Body of pancreas (tissue), 4 donors: ENCODE results near the gene ATP2B2. TPM values are rescaled to one million over a fixed set of nuclear protein-coding genes. Genes with fewer than 3 reads are reported as not detected.

Source experiments
- ATAC-seq: fragments of 150-250 bp; one replicate; pipeline ENCODE4 v1.9.1; 2016
- DNase-seq, 4 donors: peaks; one replicate each; pipeline ENCODE4 v3.0.0-alpha.2; 2019
- H3K27ac ChIP-seq, 4 donors: fragments of 200-600 bp; sonication (generic); 1 replicate in 3 of 4; 2 replicates in 1 of 4; pipeline versions ENCODE4 v1.5.1 to v1.6.1; 2016 to 2019; ENCODE audit warnings: mild to moderate bottlenecking in 1 of 4, mixed read lengths in 1 of 4, moderate library complexity in 1 of 4
- H3K27me3 ChIP-seq, 2 donors: fragments of 200-600 bp; sonication (generic); one replicate each; pipeline ENCODE4 v1.6.0; 2016; ENCODE audit warnings: mild to moderate bottlenecking in 1 of 2
- H3K36me3 ChIP-seq, 2 donors: fragments of 200-600 bp; sonication (generic); replicated peaks in 1 of 2; 2 replicates each; pipeline ENCODE4 v1.5.1; 2016; ENCODE audit warnings: low read depth in 2 of 2; ENCODE audit not compliant: insufficient read depth in 1 of 2
- H3K4me1 ChIP-seq: fragments of 200-600 bp; sonication (generic); one replicate; pipeline ENCODE4 v1.6.0; 2016
- H3K4me3 ChIP-seq, 2 donors: fragments of 200-600 bp; sonication (generic); 1 replicate in 1 of 2; 2 replicates in 1 of 2; pipeline ENCODE4 v1.5.1; 2016 to 2019
- H3K9me3 ChIP-seq, 3 donors: fragments of 200-600 bp; sonication (generic); 1 replicate in 2 of 3; 2 replicates in 1 of 3; pipeline ENCODE4 v1.5.1; 2016
- POLR2A ChIP-seq, 3 donors: fragments of 450-650 bp; IDR thresholded peaks; one replicate each; pipeline ENCODE4 v1.6.1; 2016; ENCODE audit warnings: antibody characterized with exemption in 3 of 3, mild to moderate bottlenecking in 2 of 3
- WGBS, 2 donors: methylation state at CpG; one replicate each; pipeline ENCODE4 v1.1.5; 2017; 5-methylcytosine and 5-hydroxymethylcytosine counted together
- intact Hi-C: fragments of 100-400 bp; cut with DNase I; formaldehyde crosslinking; loops from one replicate; pipeline ENCODE4 v1.15.1; 2023
- total RNA-seq, 2 donors: library from RNA; depleted of rRNA; stranded (reverse); fragments of >200 nt; gene quantifications; one replicate each; pipeline ENCODE4 v1.1.0, GENCODE V29; 2016
- TF ChIP-seq, protein P1 (sequence below), 7 experiments: fragments of 450-650 bp in 4 of 7; fragments of 200-600 bp in 3 of 7; sonication (generic) in 3 of 7; IDR thresholded peaks; one replicate each; pipeline ENCODE4 v1.5.1; 2016 to 2019; ENCODE audit warnings: antibody characterized with exemption in 7 of 7

Gene ATP2B2
- total RNA-seq, 2 donors from 2014 or later, result 0.52 TPM; not detected in 1

DNA sequence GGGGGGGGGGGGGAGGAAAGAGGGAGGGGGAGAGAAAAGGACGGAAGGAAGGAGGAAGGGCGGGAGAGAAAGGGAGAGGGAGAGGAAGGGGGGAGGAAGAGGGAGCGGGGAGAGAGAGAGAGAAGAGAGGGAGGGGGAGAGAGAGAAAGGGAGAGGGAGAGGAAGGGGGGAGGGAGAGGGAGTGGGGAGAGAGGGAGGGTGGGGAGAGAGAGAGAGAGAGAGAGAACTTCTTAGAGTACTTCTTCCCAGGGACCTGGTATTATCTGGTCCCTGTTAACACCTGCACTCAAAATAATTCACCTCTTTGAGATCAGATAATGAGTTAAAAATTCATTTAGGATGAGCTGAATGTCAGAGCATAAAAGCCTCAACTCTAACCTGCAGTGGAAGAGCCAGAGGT, 185.6 kb downstream of the ATP2B2 start:
- 4% methylated on average over 3 of the region's 3 CpGs; no CpG with 5 or more reads in 1 of the 2 donors for WGBS, 2 donors
- intact Hi-C loops, result no loop called here
- peaks cover 26% of the 10 kb centered on the region for H3K4me1 ChIP-seq
- H3K4me3 ChIP-seq, result peak overlapping the region; percentile 85 to 92
- ATAC-seq (no peak), DNase-seq (no peak)
- TF ChIP-seq, protein P1, sequence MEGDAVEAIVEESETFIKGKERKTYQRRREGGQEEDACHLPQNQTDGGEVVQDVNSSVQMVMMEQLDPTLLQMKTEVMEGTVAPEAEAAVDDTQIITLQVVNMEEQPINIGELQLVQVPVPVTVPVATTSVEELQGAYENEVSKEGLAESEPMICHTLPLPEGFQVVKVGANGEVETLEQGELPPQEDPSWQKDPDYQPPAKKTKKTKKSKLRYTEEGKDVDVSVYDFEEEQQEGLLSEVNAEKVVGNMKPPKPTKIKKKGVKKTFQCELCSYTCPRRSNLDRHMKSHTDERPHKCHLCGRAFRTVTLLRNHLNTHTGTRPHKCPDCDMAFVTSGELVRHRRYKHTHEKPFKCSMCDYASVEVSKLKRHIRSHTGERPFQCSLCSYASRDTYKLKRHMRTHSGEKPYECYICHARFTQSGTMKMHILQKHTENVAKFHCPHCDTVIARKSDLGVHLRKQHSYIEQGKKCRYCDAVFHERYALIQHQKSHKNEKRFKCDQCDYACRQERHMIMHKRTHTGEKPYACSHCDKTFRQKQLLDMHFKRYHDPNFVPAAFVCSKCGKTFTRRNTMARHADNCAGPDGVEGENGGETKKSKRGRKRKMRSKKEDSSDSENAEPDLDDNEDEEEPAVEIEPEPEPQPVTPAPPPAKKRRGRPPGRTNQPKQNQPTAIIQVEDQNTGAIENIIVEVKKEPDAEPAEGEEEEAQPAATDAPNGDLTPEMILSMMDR (IDR thresholded peaks at IDR 0.05), result no peak
- no peak for TF ChIP-seq POLR2A (IDR thresholded peaks at IDR 0.05)
- H3K27ac ChIP-seq, result peak overlapping the region in 2 of 4 donors; percentile 85 to 89
- H3K27me3 ChIP-seq, result no peaks in the 10 kb centered on the region
- no peaks in the 10 kb centered on the region for H3K9me3 ChIP-seq
- peaks cover 4 to 16% of the 10 kb centered on the region in 2 donors for H3K36me3 ChIP-seq

- no peak for TF ChIP-seq POLR2A (IDR thresholded peaks at IDR 0.05)
- TF ChIP-seq, protein P1 (IDR thresholded peaks at IDR 0.05), result no peak
- WGBS, 2 donors, result 35 to 50% methylated on average over 6 of the region's 6 CpGs
- H3K9me3 ChIP-seq, result no peaks in the 10 kb centered on the region
- no peaks in the 10 kb centered on the region for H3K27me3 ChIP-seq
- ATAC-seq, result no peak
- peaks cover 26% of the 10 kb centered on the region for H3K4me1 ChIP-seq
- DNase-seq, result no peak
- H3K36me3 ChIP-seq, result peaks cover 6 to 20% of the 10 kb centered on the region in 2 donors
- no peak overlapping the region for H3K4me3 ChIP-seq
- intact Hi-C loops, result no loop called here
- no peak overlapping the region for H3K27ac ChIP-seq
Measured at GRCh38 chr3:10319251-10319650, 186.1 kb downstream of the ATP2B2 start.

DNA sequence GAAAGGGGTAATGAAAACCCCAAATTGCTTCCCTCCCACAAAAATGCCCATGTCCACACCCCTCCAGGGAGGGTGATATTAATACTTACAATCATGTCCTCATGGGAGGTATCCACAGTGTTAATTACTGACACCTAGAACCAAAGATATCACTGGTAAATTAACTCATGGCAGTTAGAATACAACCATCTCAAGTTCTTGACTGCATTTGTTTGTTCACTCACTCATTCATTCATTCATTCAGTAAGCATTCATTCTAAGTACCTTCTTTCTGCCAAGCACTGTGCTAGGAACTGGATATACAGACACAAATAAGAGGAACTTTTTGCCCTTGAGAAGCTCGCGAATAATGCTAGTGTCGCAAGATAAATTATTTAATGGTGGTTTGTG, 187.4 kb downstream of the ATP2B2 start:
- H3K27me3 ChIP-seq, result no peaks in the 10 kb centered on the region
- H3K4me3 ChIP-seq, result no peak overlapping the region
- WGBS, 2 donors, result 66 to 72% methylated on average over 3 of the region's 3 CpGs
- ATAC-seq (no peak), DNase-seq (no peak)
- intact Hi-C loops, result no loop called here
- H3K4me1 ChIP-seq, result peaks cover 29% of the 10 kb centered on the region
- no peaks in the 10 kb centered on the region for H3K9me3 ChIP-seq
- TF ChIP-seq POLR2A (IDR thresholded peaks at IDR 0.05), result no peak
- TF ChIP-seq, protein P1 (IDR thresholded peaks at IDR 0.05), result no peak
- no peak overlapping the region for H3K27ac ChIP-seq
- H3K36me3 ChIP-seq, result peaks cover 6 to 24% of the 10 kb centered on the region in 2 donors

DNA sequence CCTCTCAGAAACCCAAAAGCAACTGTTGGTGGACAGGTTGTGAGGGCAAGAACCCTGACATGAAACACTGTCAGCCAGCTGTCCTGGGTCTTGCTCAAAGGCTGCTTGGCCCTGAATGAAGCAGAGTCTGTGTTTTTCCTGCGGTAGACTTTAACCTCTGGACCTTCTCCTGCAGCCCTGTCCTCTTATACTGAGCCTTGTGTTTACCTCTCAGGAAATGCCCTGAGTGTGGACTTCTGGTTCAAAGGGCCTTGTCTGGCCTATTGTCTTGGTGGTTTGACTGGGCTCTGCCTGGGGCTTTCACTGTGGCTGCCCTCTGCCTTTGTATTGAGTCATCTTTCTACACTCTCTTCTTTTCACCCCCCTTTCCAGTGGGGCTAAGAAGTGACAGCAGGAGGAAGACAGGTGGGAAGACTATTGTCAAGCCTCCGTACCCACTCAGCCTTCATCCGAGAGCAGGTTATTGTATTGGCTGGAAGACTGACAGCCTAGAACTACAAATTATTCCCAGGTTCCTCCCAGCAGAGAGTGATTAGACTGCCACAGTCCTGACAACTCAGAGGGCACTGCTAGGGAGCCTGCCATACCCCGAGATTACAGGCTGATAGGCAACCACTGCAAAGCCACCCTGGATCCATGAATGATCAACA, 187.9 kb downstream of the ATP2B2 start:
- TF ChIP-seq, protein P1 (IDR thresholded peaks at IDR 0.05), result no peak
- no peak for TF ChIP-seq POLR2A (IDR thresholded peaks at IDR 0.05)
- Histone ChIP-seq H3K4me1 (peaks cover 34% of the 10 kb centered on the region), H3K36me3 (peaks cover 12 to 29% of the 10 kb centered on the region in 2 donors), H3K4me3 (no peak overlapping the region), H3K27ac (no peak overlapping the region), H3K9me3 (no peaks in the 10 kb centered on the region), H3K27me3 (no peaks in the 10 kb centered on the region)
- DNase-seq, result no peak
- WGBS, 2 donors, result 77 to 82% methylated on average over 4 of the region's 4 CpGs
- intact Hi-C loops, result no loop called here
- no peak for ATAC-seq
